GM21737 (cell line): ENCODE measurements around the gene ZNF154.
"Not testable (repeated sequence)": the region's sequence is repeated elsewhere in the genome, so short reads cannot be mapped to it uniquely, and the experiment has no call there.

ENCODE experiments used
- ATAC-seq: cut with Tn5 transposase; IDR thresholded peaks from one replicate; pipeline ENCODE4 v1.9.1; 2021; ENCODE audit warnings: mild to moderate bottlenecking, moderate library complexity; ENCODE audit not compliant: unreplicated experiment

The ZNF154 gene

DNA sequence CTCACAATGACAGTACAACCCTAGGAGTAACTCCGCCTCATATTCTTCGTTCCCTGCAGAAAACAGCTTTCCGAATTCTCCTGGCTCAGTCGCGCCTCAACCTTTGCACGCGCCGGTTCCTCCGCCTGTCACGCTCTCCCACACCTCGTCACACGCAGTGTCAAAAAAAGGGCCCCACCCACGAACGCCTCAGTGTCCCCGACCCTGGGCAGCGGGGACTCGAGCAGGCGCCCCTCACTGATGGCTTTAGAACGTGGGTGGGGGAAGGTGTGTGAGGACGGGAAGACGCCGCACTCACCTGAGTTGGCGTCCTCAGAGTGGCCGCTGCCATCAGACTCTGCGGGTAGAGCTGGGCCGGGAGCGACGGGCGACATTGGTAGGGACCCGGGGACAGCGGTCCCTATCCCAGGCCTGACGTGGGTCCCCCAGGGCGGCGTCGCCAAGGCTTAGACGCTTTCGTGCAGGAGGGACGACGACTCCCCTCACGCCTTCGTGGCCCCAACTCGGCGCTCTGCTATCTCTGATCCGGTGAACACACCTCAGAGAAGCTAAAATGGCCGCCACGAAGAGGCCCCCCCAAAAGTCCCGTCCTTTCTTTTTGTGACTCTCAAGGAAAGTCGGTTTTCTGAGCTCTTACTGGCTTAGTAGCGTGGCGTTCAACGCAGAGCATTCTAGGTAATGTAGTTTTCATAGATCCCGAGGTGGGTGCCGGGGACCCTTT lies at the start of gene ZNF154:
TSS of gene ZNF154 (minus strand) at position 564 of the 721 bp plus-strand sequence. CDS start at position 331, 233 bp downstream.
- no peak for ATAC-seq

DNA sequence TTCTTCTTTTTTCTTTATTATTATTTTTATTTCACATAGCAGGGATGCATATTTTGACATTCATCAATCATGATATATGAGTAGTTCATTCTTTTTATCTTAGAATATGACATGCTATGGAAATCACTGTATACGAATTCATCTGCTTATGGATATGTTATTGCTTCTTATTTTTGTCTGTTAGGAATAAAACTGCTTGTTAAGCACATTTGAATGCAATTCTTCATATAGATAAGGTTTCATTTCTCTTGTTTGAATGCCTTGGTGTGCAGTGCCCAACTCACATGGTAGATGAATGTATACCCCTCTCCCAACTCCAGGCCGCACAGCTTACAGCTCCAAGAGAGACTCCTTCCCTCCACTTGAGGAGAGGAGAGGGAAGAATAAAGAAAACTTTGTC lies 48.9 kb upstream of the ZNF154 start:
- no peak for ATAC-seq

DNA sequence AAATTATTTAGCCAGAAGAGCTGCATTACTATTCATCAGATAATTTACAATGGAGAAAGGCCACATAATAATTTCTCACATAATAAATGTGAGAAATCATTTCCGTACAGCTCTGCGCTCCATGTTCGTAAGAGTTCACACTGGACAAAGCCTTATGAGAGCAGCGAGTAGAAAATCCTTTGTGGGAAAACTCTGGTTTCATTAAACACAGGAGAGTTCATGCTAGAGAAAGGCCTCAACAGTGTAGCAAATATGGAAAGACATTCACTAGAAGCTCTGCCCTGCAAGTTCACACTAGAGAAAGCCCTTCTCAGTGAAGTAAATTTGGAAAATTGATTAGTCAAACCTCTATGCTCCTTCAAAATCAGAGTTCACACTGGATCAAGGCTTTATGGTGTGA lies 46.0 kb upstream of the ZNF154 start:
- no peak for ATAC-seq

DNA sequence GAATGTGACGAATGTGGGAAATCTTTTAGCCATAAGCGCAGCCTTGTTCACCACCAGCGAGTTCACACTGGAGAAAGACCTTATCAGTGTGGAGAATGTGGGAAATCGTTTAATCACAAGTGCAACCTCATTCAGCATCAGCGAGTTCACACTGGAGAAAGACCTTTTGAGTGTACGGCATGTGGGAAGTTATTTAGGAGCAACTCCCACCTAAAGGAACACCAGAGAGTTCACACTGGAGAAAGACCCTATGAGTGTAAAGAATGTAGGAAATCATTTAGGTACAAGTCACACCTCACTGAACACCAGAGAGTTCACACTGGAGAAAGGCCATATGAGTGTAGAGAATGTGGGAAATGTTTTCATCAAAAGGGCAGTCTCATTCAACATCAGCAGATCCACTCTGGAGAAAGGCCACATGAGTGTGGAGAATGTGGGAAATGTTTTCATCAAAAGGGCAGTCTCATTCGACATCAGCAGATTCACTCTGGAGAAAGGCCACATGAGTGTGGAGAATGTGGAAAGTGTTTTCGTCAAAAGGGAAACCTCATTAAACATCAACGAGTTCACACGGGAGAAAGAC lies 45.2 kb upstream of the ZNF154 start:
- ATAC-seq, result no peak

DNA sequence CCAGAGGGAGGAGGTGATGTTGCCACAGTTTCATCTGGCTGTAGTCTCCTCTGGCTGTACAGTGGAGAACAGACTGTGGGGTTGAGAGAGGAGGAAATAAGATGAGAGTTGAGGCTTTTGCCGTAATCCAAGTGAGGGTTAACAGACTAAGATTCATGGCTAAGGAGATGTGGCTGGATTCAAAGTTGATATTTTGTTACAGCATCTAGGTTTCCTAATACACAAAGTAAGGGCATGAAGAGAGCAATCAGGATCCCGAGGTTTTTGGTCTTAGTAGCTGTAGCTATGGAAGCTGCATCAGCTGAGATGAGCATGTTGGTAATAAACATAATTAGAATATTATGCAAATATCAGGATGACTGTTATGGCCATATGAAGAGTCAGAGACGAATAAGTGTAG lies 39.0 kb upstream of the ZNF154 start:
- ATAC-seq, result no peak

DNA sequence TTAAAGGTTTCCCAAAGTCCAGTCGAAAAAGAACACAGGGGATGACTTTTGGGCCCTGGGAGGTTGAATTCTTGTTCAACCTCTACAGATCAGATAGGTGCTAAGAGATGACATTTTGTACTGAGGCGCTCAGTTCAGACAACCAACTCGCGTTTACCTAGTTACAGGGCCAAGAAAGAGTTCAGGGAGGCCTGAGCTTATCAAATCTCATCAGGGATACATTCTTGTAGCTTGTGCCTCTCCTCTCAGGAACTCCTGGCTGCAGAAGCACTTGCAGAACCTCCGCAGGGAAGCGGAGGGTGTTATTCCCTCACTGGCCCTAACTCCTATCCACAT lies 38.4 kb upstream of the ZNF154 start:
- ATAC-seq, result no peak

DNA sequence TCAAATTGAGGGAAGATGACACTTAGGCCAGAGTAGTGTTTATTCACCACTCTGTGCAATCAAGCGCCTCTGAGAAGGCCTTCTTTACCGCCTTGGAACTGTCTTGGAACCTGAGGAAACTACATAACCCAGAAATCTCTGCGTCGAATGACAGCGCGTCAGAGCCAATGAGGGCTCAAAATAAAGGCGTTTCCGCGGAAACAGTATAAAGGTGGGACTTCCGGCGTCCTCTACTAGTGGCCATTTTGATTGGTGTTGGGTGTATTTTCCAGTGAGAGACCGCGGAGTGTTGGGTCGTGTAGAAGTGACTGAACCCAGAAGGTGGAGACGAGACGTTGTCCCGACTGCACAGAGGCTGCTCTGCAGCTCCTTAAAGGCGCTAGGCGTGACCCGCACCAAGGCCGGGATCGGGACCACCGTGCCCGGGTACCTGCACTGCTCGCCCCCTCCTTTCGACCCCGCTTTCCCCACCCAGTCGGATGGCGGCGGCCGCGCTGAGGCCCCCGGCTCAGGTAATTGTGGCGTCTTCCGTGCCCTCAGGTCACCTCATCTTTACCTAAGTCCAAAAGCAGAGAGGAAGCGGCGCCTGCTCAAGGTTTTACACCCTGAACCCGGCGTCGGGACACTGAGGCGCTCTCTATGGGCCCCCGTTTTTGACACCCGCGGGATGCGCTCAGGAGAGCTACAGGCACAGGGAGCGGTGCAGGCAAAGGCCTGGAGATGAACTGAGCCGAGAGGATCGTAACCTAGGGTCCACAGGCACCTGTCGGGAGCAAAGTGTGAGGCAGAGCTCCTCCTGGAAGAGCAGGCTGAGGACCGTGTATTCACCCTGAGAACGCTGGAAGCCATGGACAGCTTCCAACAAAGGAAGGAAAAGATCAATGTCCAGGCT lies 37.8 kb upstream of the ZNF154 start, which contains the start of gene ZNF776:
TSS of gene ZNF776 (plus strand) at position 236 of the 892 bp plus-strand sequence. CDS start at position 480, 244 bp downstream.
- ATAC-seq, result peak; percentile 97

DNA sequence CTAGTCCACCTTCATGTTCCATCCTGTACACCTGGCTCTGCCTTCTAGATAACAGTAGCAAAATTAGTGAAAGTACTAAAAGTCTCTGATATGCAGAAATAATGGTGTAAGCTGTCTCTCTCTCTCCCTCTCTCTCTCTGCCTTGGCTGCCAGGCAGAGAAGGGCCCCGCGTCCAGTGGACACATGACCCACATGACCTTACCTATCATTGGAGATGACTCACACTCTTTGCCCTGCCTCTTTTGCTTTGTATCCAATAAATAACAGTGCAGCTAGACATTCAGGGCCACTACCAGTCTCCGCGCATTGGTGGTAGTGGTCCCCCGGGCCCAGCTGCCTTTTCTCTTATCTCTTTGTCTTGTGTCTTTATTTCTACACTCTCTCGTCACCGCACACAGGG lies 29.8 kb upstream of the ZNF154 start:
- ATAC-seq, result not testable (repeated sequence)

DNA sequence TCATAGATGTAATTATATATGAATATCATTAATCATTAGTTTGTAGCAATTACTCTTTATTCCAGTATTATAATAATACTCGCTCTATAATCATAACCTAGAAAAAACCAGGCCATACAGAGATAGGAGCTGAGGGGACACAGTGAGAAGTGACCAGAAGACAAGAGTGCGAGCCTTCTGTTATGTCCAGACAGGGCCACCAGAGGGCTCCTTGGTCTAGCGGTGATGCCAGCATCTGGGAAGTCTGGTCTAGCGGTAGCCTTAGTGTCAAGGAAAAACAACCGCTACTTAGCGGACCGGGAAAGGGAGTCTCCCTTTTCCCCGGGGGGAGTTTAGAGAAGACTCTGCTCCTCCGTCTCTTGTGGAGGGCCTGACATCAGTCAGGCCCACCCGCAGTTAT lies 29.3 kb upstream of the ZNF154 start:
- ATAC-seq, result not testable (repeated sequence)

DNA sequence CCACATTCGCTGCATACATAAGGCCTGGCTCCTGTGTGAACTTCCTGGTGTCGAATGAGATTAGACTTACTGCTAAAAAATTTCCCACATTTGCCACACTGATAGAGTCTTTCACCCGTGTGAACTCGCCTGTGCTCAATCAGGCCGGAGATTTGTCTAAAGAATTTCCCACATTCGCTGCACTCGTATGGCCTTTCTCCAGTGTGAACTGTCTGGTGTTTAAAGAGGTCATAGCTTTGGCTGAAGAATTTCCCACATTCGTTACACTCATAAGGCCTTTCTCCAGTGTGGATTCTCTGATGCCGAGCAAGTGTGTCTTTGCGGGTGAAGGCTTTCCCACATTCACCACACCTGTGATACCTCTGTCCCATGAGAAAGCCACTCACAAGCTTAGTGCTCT lies 11.9 kb upstream of the ZNF154 start:
- ATAC-seq, result no peak

DNA sequence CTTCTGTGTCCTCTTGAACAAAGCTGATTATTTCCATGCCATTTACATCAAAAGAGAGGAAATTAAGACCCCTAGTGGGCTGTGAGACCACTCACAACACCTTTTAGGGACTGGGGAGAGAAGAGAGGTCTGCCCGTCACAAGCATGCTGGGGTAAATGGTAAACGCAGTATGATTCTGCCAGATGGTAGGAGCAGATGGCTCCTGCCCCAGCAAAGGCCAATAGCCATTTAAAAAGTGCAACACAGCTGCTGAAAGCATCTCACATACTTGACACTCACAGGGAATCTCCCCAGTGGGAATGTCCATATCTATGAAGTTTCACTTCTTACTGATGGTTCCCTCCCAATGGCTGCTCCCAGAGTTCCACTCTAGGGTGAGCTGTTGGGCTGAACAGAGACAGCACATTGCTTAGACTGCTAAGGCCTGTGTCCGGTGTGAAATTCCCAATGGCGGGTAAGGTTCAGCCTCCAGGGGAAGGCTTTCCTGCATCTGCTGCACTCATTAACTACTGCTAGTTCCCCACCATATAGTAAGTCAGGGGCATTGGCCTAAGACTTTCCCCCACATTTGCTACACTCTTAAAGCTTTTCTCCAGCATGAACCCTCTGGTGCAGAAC lies 11.0 kb upstream of the ZNF154 start:
- ATAC-seq, result no peak

DNA sequence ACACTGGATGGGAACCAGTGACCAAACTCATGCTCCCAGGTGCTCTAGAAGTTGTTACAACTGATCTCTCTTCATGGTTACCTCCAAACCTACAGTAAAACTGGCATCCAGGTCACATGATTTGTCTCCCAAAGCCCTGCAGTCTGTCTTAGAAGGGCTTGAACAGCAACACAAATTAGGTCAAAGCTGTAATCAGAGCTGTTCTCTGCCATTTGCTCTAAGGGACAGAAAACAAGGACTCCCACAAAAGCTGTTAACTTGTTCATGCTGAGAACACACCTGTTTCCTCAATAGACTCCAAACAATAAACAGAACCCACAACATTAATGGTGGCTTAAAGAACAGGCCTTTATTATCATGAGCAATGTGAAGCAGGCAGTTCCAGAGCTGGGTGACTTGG lies 10.4 kb upstream of the ZNF154 start:
- ATAC-seq, result no peak

DNA sequence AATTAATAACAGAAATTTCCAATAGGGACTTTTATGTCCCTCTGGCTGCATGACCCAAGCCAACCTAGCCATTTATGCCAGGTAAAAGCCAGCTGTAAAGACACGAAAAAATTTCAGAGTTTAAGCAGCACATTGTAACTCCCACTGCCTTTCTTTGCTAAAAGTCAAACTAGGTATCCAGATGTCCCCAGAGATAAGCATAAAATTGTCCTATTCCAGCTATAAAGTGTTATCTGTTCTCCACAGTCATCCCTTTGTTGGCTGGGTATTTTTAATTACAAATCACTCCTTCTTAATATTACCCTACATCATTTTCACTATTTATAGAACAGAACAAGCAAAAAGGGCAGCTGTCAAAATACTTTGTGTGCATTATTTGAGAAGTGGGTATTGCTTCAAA lies 3.2 kb upstream of the ZNF154 start:
- no peak for ATAC-seq

DNA sequence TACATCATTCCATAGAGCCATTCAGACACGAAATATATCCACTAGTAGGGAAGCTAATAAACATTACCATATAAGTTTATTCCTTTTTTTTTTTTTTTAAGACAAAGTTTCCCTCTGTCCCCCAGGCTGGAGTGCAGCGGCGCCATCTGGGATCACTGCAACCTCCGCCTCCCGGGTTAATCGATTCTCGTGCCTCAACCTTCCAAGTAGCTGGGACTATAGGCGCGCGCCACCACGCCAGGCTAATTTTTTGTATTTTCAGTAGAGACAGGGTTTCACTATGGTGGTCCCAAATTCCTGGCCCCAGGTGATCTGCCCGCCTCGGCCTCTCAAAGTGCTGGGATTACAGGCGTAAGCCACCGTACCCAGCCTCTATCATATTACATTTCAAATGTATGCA lies 612 bp upstream of the ZNF154 start:
- no peak for ATAC-seq

DNA sequence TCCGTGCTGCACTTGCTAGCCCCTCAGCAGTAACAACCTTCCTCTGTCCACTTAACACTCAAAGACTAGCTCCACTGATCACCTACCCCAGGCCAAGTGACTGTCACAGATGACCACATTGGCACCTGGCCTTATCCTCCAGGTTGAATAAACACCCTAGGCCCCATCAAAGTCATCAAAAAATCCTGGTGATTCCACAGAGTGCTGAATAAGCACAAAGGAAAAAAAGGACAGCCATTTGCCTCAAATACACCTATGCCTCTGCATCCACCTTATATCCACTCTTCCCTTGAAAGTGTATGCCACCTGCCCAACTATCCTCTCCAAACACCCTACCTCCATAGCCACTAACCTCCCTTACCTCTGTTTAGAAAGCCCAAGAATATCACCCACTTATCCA lies 2.7 kb downstream of the ZNF154 start:
- ATAC-seq, result no peak

DNA sequence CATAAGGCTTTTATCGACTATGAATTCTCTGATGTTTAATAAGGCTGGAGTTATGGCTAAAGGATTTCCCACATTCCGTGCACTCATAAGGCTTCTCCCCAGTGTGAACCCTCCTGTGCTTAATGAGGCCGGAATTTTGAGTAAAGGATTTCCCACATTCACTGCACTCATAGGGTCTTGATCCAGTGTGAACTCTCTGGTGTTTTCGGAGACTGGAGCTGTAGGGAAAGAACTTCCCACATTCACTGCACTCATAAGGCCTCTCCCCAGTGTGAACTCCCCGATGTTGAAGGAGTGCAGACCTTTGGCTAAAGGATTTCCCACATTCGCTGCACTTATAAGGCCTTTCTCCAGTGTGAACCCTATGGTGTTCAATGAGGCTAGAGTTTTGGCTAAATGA lies 7.4 kb downstream of the ZNF154 start:
- no peak for ATAC-seq

DNA sequence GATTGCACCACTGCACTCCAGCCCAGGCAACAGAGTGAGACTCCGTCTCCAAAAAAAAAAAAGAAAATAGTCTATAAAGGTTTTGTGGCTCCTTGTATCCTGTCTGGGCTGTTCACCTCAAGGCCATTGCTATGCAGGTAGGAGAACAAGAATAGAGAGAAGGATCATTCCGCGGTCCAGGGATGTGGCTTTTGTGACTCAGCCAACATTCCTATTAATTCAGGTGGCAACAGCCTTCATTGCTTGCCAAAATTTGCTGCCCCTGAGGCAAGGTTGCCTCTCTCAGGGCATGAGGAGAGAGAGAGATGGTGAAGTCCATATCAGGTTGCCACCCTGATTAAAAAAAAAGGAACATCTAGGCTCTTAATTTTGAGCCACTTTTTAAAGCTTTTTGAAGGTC lies 19.3 kb downstream of the ZNF154 start:
- ATAC-seq, result no peak

DNA sequence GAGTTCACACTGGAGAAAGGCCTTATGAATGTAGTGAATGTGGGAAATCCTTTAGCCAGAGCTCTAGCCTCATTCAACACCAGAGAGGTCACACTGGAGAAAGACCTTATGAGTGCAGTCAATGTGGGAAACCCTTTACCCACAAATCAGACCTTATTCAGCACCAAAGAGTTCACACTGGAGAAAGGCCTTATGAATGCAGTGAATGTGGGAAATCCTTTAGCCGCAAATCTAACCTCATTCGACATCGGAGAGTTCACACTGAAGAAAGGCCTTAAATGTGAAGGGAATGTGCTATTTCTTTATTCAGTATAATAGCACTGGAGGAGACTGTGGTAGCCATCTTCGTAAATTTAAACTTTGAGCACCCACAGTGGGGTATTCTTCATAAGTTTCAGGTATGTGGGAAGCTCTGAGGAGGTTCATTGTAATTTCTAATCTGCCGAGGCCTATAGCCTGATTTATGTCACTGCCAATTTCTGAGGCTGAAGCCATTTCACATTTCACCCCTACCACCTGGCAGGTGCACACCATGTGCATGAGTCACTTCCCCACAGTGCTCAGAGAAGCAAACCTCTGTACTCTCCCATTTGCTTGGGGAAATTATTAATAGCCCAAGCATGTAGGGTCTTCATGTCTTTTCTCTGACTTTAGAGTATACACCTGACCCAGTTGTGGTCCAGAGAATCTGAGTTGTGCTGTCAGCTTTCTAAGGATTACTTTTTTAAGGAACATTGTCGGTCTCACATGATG lies 20.8 kb downstream of the ZNF154 start:
- ATAC-seq, result no peak

DNA sequence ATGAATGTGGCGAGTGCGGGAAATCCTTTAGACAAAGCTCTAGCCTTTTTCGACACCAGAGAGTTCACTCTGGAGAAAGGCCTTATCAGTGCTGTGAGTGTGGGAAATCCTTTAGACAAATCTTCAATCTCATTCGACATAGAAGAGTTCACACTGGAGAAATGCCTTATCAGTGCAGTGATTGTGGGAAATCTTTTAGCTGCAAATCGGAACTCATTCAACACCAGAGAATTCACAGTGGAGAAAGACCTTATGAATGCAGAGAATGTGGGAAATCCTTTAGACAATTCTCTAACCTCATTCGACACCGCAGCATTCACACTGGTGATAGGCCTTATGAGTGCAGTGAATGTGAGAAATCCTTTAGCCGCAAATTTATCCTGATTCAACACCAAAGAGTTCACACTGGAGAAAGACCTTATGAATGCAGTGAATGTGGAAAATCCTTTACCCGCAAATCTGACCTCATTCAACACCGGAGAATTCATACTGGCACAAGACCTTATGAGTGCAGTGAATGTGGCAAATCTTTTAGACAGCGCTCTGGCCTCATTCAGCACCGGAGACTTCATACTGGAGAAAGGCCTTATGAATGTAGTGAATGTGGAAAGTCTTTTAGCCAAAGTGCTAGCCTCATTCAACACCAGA lies 21.5 kb downstream of the ZNF154 start:
- no peak for ATAC-seq

DNA sequence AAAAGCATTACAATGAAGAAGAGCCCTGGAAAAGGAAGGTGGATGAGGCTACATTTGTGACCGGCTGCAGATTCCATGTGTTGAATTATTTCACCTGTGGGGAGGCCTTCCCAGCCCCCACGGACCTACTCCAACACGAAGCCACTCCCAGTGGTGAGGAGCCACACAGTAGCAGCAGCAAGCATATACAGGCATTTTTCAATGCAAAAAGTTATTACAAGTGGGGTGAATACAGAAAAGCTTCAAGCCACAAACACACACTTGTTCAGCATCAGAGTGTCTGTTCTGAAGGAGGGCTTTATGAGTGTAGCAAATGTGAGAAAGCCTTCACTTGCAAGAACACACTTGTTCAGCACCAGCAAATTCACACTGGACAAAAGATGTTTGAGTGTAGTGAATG lies 22.3 kb downstream of the ZNF154 start:
- no peak for ATAC-seq
